ENCODE data around the gene MLF2. TPM values are rescaled to one million over a fixed set of nuclear protein-coding genes. Genes with fewer than 3 reads are reported as not detected.
A peak's percentile ranks its signal among the peaks of the same experiment; 100 is the strongest.

The MLF2 gene
- total and polyA plus RNA-seq, 10 of the 15 experiments (the other 5 are each of a cell fraction or from before 2014, with no cell fraction given) = 13.5 to 222 (median 130) TPM

GRCh38 chr12:6772726-6773589 lies 20.0 kb upstream of the MLF2 start:
- Histone ChIP-seq H3K9ac (ENCODE audit: control insufficient read depth, insufficient read depth, low read length) (no peak overlapping the region), H4K20me1 (ENCODE audit: control insufficient read depth, insufficient read depth) (no peaks in the 10 kb centered on the region), H3K9me3 (replicated peaks; ENCODE audit: control insufficient read depth, insufficient read depth, low read length) (no peaks in the 10 kb centered on the region), H2AFZ (ENCODE audit: control insufficient read depth, low read depth, low read length) (no peak overlapping the region), H3K79me2 (ENCODE audit: control insufficient read depth, insufficient read depth, low read length) (peaks cover 6% of the 10 kb centered on the region), H3K27ac (ENCODE audit: control insufficient read depth, insufficient read depth) (peak overlapping the region; percentile 38; the same call in 1 of the 2 replicates), H3K27me3 (replicated peaks in 1 of 2; ENCODE audit: control insufficient read depth in 2 of 2, insufficient read depth in 2 of 2, low read length in 1 of 2) (no peaks in the 10 kb centered on the region), H3K4me1 (ENCODE audit: control insufficient read depth, insufficient read depth, low read length) (peaks cover 44% of the 10 kb centered on the region), H3K36me3 (ENCODE audit: control insufficient read depth in 2 of 2, insufficient read depth in 2 of 2, low read length in 1 of 2) (no peaks in the 10 kb centered on the region), H3K4me2 (ENCODE audit: control insufficient read depth, insufficient read depth) (peak overlapping the region; percentile 83), H3K4me3 (peak overlapping the region; percentile 54; the same call in 1 of the 2 replicates)
- ChIA-PET POLR2A (interaction anchor here (0.7 to 1.7 kb wide), 2 partner anchors 9 to 13 kb away, joined by 3 to 5 read pairs; no protein-coding TSS in a partner anchor), CTCF (interaction anchor here (0.7 to 12.7 kb wide), 4 partner anchors 7 to 67 kb away, joined by 3 to 221 read pairs (median 4); partner anchors contain the start of gene MLF2), RAD21 (ENCODE audit: unreplicated experiment) (interaction anchor here (0.7 kb wide), 1 partner anchor 15 kb away, joined by 3 read pairs; no protein-coding TSS in a partner anchor), SMC1A (ENCODE audit: uncharacterized antibody, unreplicated experiment) (interaction anchor here (3.6 kb wide), 1 partner anchor 19 kb away, joined by 20 read pairs; the partner anchor contains the start of gene MLF2)
- no peak for FAIRE-seq
- intact Hi-C loops (cut with micrococcal nuclease; ENCODE audit: unreplicated experiment) = no loop called here
- in situ Hi-C loops (cut with MboI) = no loop called here
- no peak for DNase-seq (ENCODE audit: low read depth, low spot score)
- peak; percentile 15 for ATAC-seq
- BruUV-seq (replicated peaks) = no TSS peak
- no peak for TF ChIP-seq CREB1 (IDR thresholded peaks at IDR 0.05; ENCODE audit: low read depth)
- TF ChIP-seq, protein P1, sequence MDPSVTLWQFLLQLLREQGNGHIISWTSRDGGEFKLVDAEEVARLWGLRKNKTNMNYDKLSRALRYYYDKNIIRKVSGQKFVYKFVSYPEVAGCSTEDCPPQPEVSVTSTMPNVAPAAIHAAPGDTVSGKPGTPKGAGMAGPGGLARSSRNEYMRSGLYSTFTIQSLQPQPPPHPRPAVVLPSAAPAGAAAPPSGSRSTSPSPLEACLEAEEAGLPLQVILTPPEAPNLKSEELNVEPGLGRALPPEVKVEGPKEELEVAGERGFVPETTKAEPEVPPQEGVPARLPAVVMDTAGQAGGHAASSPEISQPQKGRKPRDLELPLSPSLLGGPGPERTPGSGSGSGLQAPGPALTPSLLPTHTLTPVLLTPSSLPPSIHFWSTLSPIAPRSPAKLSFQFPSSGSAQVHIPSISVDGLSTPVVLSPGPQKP (IDR thresholded peaks at IDR 0.05; ENCODE audit: low read depth, low read length) = peak; percentile 96
- peak; percentile 76 to 94 for TF ChIP-seq SRF (IDR thresholded peaks at IDR 0.05; ENCODE audit: low read depth in 2 of 2, low read length in 2 of 2)
- TF ChIP-seq SIX5 (IDR thresholded peaks at IDR 0.05; ENCODE audit: low read depth, low read length, severe bottlenecking) = no peak
- 47% methylated on average over 21 of the region's 21 CpGs for WGBS (ENCODE audit: insufficient coverage, insufficient replicate concordance, low lambda C conversion rate, missing lambda C conversion rate)

Measured in GM12878 (cell line).